ENCODE results near the gene SUV39H1. TPM values are rescaled to one million over a fixed set of nuclear protein-coding genes. Genes with fewer than 3 reads are reported as not detected.

Gene SUV39H1
- total and polyA plus RNA-seq, 2 of the 8 experiments (the other 6 are each of a cell fraction or from before 2014, with no cell fraction given), result 14.8 to 27.8 TPM

GRCh38 chrX:48667509-48667908, 29.0 kb upstream of the SUV39H1 start:
- CTCF ChIA-PET (ENCODE audit: partially characterized antibody), result no interaction called here
- POLR2A ChIA-PET (ENCODE audit: partially characterized antibody), result interaction anchor here (2.1 kb wide), 1 partner anchor 30 kb away, joined by 4 read pairs; no protein-coding TSS in a partner anchor

More at GRCh38 chrX:48667509-48667908, 29.0 kb upstream of the SUV39H1 start:
- Histone ChIP-seq H3K56ac (replicated peaks; ENCODE audit: insufficient read length, low read depth, low read length) (no peak overlapping the region), H3K36me3 (ENCODE audit: control insufficient read depth in 2 of 4, insufficient read depth in 4 of 4, low read length in 3 of 4) (no peaks in the 10 kb centered on the region), H2AK5ac (ENCODE audit: low read depth, low read length) (no peak overlapping the region), H3K23ac (ENCODE audit: insufficient read length) (no peak overlapping the region), H4K5ac (ENCODE audit: insufficient read length, low read depth, low read length) (no peak overlapping the region), H3K14ac (ENCODE audit: insufficient read length) (no peak overlapping the region), H2BK12ac (ENCODE audit: low read depth, low read length) (no peak overlapping the region), H3K4me2 (ENCODE audit: insufficient read depth in 1 of 2, low read depth in 2 of 2, low read length in 2 of 2) (no peak overlapping the region), H3K79me2 (ENCODE audit: control insufficient read depth in 1 of 2, insufficient read depth in 2 of 2, low read length in 2 of 2) (no peaks in the 10 kb centered on the region), H3K27ac (ENCODE audit: low read depth, low read length) (no peak overlapping the region), H3K4ac (replicated peaks; ENCODE audit: insufficient read length, low read depth, low read length) (no peak overlapping the region), H2BK120ac (replicated peaks; ENCODE audit: low read depth, low read length) (no peak overlapping the region), H3K4me1 (replicated peaks in 1 of 4; ENCODE audit: control insufficient read depth in 3 of 4, insufficient read depth in 4 of 4, low read length in 3 of 4) (no peaks in the 10 kb centered on the region), H3K27me3 (replicated peaks in 1 of 4; ENCODE audit: control insufficient read depth in 3 of 4, extremely low read depth in 1 of 4, insufficient read depth in 3 of 4, low read length in 3 of 4) (no peaks in the 10 kb centered on the region), H4K20me1 (replicated peaks in 1 of 2; ENCODE audit: control insufficient read depth in 1 of 2, insufficient read depth in 2 of 2, low read length in 2 of 2) (no peaks in the 10 kb centered on the region), H2BK5ac (ENCODE audit: low read depth, low read length) (no peak overlapping the region), H2AFZ (ENCODE audit: low read length) (no peak overlapping the region), H3K9me3 (ENCODE audit: insufficient read depth in 2 of 2, low read depth in 1 of 2, low read length in 1 of 2) (no peaks in the 10 kb centered on the region), H2BK15ac (ENCODE audit: low read length) (no peak overlapping the region), H3K79me1 (ENCODE audit: low read depth, low read length) (no peaks in the 10 kb centered on the region), H3K23me2 (ENCODE audit: low read depth, low read length) (no peaks in the 10 kb centered on the region), H3K4me3 (ENCODE audit: extremely low read depth in 1 of 4, insufficient read depth in 2 of 4, low read depth in 3 of 4, low read length in 4 of 4) (no peak overlapping the region), H4K8ac (ENCODE audit: extremely low read depth, insufficient read depth, low read length) (no peak overlapping the region), H3K9ac (replicated peaks in 1 of 4; ENCODE audit: extremely low read depth in 1 of 4, low read depth in 3 of 4, low read length in 3 of 4) (no peak overlapping the region), H4K91ac (replicated peaks; ENCODE audit: insufficient read length, low read length) (no peak overlapping the region), H3K18ac (ENCODE audit: extremely low read depth, low read length) (no peak overlapping the region), H2BK20ac (ENCODE audit: low read length) (no peak overlapping the region)
- DNase-seq (ENCODE audit: low read depth in 1 of 2, low spot score in 2 of 2) (no peak), FAIRE-seq (no peak)
- WGBS, 2 experiments (ENCODE audit: extremely low coverage in 1 of 2, insufficient coverage in 1 of 2, insufficient read length in 1 of 2, insufficient replicate concordance in 2 of 2, low coverage in 1 of 2, low lambda C conversion rate in 2 of 2, missing lambda C conversion rate in 1 of 2), result 97% methylated on average over 3 of the region's 4 CpGs; no CpG with 5 or more reads in 1 of the 2 experiments
